GM21360 (cell line): ENCODE results near the gene RB1.

Experiments used
- ATAC-seq: cut with Tn5 transposase; IDR thresholded peaks from one replicate; pipeline ENCODE4 v1.9.1; 2021; ENCODE audit warnings: mild to moderate bottlenecking, moderate library complexity; ENCODE audit not compliant: unreplicated experiment

Gene RB1

DNA sequence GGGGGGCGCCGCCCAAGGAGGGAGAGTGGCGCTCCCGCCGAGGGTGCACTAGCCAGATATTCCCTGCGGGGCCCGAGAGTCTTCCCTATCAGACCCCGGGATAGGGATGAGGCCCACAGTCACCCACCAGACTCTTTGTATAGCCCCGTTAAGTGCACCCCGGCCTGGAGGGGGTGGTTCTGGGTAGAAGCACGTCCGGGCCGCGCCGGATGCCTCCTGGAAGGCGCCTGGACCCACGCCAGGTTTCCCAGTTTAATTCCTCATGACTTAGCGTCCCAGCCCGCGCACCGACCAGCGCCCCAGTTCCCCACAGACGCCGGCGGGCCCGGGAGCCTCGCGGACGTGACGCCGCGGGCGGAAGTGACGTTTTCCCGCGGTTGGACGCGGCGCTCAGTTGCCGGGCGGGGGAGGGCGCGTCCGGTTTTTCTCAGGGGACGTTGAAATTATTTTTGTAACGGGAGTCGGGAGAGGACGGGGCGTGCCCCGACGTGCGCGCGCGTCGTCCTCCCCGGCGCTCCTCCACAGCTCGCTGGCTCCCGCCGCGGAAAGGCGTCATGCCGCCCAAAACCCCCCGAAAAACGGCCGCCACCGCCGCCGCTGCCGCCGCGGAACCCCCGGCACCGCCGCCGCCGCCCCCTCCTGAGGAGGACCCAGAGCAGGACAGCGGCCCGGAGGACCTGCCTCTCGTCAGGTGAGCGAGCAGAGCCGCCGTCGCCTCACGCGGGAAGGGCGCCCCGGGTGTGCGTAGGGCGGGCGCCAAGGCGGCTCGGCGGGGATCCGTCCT, at the start of gene RB1:
Gene RB1, plus strand, starts transcription at position 393 of the 784 bp plus-strand sequence. Its CDS starts 162 bp downstream, at position 555.
- peak; percentile 71 for ATAC-seq

GRCh38 chr13:48253849-48254248, 49.7 kb upstream of the RB1 start:
- no peak for ATAC-seq

GRCh38 chr13:48255090-48255489, 48.5 kb upstream of the RB1 start:
- no peak for ATAC-seq

DNA sequence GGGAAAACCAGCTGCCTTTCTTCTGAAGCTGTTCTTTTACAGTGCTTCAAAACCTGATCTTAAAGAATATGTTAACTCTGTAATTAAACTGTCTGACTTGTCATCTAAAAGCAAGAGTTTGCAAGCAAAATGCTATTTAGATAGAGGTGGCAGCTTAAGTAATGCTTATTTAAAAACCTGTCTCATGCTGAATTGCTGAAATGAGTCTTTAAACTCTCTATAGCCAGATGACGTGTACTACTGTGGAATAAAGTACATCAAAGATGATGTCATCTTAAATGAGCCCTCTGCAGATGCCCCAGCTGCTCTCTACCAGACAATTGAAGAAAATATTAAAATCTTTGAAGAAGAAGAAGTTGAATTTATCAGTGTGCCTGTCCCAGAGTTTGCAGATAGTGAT, 47.6 kb upstream of the RB1 start:
- no peak for ATAC-seq

- ATAC-seq: no peak
Measured at GRCh38 chr13:48258002-48258401, 45.5 kb upstream of the RB1 start.

DNA sequence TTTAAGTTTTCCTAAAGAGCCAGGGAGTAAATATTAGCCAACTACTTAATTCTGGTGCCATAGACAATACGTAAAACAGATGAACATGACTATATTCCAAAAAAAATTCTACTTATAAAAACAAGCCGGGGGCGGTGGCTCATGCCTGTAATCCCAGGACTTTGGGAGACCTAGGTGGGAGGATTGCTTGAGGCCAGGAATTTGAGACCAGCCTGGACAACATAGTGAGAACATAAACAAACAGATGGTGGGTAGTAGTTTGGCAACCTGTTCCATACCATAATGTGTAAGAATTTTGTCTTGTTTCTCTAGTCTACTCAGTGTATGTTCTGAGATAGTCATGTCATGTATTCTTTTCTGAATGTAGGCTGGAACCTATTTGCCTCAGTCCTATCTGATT, 45.1 kb upstream of the RB1 start:
- ATAC-seq: no peak

DNA sequence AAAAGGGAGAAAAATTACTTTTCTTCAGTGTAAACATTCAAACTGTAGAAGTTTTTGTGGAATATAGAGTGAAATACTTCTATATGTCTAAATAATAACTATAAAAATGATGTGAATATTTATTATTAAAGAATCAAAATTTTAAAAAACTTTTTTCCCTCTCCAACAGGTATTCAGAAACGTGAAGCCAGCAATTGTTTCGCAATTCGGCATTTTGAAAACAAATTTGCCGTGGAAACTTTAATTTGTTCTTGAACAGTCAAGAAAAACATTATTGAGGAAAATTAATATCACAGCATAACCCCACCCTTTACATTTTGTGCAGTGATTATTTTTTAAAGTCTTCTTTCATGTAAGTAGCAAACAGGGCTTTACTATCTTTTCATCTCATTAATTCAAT, 42.6 kb upstream of the RB1 start:
- no peak for ATAC-seq

DNA sequence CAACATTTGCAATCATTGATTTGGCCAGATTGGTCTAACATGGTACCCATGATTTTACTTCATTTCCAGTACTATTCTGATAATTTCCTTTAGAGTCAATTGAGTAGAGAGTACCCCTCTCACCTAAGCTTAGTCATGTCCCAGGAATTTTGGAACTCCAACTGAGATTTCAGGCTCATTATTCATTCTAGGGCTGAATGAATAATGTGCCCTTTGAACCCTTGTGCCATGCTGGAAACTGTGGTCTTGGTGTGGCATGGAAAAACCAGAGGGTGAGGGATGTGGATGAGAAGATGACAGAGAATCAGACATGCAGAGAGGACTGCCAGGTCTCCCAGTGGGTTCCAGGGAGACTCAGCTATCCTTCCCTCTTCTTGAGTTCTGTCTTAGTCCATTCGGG, 40.4 kb upstream of the RB1 start:
- no peak for ATAC-seq

DNA sequence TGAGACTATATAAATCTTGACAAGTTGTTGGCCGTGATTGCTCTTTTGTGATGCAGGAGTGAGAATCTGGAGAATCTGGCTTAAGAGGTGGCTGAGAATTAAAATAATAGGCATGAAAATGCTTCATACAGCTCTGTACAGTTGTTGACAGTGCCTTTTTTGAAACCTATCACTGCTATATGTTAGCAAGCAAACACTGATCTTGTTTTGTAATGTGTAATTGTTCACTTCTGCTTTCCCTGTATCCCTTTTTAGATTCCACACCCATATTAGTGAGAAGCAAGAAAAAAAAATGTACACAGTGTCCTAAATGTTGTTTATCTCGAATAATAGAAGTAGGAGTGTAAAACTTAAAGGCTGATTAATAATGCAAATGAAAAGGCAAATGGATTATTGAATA, 39.5 kb upstream of the RB1 start:
- ATAC-seq: no peak

DNA sequence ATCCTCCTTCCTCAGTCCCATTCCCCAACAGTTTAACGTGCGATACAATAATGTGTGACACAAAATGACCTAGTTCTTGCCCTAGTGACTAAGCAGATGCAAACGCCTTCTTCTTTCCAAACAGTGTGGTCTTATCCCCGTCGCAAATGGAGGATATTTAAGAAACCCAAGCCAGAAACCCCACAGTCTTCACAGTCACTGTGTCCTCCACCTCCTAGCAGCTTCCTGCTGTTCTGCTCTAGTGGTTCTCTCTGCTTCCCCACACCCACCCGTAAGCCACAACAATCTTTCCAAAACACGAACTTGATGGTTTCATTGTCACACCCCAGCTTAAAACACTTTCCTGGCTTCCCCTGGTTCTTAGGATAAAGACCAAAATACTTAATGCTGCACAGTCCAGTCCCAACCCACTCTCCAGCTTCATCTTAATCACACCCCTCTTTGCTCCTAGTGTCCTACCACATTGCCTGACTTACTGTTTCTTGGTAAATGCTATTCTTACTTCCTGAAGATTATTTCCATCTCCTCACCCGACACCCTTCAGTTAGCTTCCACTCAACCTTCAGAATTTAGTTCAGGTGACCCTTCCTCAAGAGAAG, 38.2 kb upstream of the RB1 start:
- no peak for ATAC-seq

GRCh38 chr13:48266150-48266549, 37.4 kb upstream of the RB1 start:
- no peak for ATAC-seq

- no peak for ATAC-seq
Measured at GRCh38 chr13:48266701-48267639, 36.6 kb upstream of the RB1 start.

DNA sequence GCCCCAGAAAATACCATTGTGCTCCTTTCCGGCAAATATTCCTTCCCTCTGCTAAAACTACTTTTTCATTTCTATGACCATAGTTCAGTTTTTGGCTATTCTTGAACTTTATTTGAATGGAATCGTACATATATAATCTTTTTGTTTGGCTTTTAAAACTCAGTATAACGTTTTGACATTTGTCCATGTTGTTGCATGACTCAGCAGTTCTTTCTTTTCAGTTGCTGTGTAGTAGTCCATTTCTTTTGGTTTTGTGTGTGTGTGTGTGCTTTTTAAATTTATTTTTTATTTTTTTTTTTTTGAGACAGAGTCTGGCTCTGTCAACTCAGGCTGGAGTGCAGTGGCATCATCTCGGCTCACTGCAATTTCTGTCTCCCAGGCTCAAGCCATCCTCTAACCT, 35.5 kb upstream of the RB1 start:
- ATAC-seq: no peak

DNA sequence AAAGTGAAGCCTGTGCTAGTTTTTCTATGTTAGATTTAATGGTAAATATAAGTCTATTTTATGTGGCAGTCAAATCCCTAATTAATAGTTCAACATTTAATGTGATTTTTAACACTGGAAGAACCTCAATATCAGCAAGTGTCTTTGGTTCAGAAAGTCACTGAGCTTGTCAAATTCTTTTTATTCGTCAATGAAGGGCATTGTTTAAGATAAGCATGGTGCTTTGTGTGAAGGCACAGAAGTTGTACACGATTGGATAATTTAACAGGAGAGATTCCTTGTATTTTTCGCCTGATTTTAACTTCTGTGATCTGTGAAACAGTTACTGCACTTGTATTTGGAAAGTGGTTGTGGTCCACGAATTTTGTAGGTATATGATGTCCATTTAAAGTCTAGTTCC, 30.2 kb upstream of the RB1 start:
- no peak for ATAC-seq

GRCh38 chr13:48275507-48275906, 28.0 kb upstream of the RB1 start:
- no peak for ATAC-seq

DNA sequence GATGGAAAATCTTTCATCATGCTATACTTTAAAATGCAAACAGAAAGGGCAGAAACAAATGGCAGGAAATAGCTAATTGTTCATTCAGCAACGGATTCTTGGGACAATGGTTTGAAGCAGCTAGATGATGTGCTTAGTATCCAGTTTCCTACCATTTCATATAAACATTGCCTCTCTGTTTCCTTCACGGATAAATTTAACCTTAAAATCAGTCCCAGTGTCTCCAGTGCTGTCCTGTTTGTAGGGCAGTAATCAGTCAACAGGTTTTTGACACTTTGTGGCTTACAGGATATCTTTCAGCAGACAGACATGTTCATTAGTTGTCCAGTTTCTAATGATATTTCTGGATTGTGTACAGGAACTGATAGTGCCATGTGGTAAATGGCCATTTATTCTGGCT, 24.7 kb upstream of the RB1 start:
- no peak for ATAC-seq

DNA sequence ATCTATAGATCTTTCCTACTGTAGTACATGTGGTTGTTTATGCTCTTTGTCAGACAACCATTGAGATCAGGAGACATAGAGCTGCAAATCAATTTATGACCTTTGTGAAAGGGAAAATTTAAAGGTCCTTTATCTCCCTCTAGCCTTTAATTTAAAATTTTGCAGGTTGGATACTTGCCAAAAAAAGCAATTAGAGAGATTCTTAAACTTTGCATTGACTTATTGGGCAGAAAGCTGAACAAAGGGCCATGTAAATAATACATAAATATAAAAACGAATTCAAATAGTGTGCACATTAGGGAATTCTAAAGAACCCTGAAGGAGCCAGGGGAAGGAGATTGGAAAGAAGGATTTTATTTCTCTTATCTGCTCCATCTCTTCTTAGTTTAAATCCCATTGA, 22.0 kb upstream of the RB1 start:
- ATAC-seq: no peak

DNA sequence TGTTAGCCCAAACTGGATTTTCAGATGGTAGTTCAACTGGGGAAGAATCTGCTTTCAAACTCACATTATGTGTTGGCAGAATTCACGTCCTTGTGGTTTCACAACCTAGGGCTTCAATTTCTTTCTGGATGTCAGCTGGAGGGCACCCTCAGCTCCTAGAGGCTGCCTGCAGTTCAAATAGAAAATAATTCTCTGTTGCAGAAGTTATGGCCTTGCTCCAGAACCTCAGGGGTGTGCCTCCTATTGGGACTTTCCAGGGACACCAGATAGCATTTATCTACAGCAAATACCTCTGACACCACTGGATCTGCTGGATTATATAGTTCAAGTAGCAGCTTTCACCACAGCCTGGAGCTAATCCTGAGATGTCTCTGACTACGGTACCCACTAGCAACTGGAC, 11.8 kb upstream of the RB1 start:
- no peak for ATAC-seq

DNA sequence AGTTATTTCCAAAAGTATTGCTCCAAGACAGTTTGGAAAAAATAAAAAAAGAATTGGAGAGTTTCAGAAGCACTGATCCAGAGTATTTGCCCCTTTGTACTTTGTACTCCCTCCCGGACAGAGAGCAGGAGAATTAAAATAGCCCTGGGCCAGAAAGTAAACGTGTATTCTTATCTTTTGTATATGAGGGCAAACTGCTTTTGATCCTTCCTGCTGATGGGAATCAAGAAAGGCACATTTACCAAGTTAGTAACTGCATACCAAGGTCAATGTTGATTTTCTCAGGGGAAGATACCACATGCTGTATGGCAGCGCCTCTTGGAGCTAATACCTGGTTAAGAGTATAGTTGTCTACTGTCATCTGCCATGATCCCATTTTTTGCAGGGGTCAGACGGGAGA, 10.9 kb upstream of the RB1 start:
- no peak for ATAC-seq

- ATAC-seq: no peak
Measured at GRCh38 chr13:48294653-48295052, 8.9 kb upstream of the RB1 start.

- no peak for ATAC-seq
Measured at GRCh38 chr13:48295271-48295670, 8.3 kb upstream of the RB1 start.

- no peak for ATAC-seq
Measured at GRCh38 chr13:48296528-48296927, 7.0 kb upstream of the RB1 start.
